ENCODE results near the gene FHIT.

- no peak for TF ChIP-seq USF2 (IDR thresholded peaks at IDR 0.05; ENCODE audit: borderline replicate concordance, low read depth, low read length)
- TF ChIP-seq MXI1 (IDR thresholded peaks at IDR 0.05; ENCODE audit: low read depth, low read length) = no peak
- no peak for TF ChIP-seq YY1 (IDR thresholded peaks at IDR 0.05; ENCODE audit: low read depth)
- TF ChIP-seq TAF1 (IDR thresholded peaks at IDR 0.05; ENCODE audit: borderline replicate concordance, low read depth, low read length) = no peak
- TF ChIP-seq FOXJ3 (CRISPR knock-in tag; IDR thresholded peaks at IDR 0.05) = no peak
- TF ChIP-seq, protein P1, sequence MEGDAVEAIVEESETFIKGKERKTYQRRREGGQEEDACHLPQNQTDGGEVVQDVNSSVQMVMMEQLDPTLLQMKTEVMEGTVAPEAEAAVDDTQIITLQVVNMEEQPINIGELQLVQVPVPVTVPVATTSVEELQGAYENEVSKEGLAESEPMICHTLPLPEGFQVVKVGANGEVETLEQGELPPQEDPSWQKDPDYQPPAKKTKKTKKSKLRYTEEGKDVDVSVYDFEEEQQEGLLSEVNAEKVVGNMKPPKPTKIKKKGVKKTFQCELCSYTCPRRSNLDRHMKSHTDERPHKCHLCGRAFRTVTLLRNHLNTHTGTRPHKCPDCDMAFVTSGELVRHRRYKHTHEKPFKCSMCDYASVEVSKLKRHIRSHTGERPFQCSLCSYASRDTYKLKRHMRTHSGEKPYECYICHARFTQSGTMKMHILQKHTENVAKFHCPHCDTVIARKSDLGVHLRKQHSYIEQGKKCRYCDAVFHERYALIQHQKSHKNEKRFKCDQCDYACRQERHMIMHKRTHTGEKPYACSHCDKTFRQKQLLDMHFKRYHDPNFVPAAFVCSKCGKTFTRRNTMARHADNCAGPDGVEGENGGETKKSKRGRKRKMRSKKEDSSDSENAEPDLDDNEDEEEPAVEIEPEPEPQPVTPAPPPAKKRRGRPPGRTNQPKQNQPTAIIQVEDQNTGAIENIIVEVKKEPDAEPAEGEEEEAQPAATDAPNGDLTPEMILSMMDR (IDR thresholded peaks at IDR 0.05) = no peak
- no peak for TF ChIP-seq EZH2phosphoT487 (IDR thresholded peaks at IDR 0.05; ENCODE audit: borderline replicate concordance, low read depth)
- no peak for TF ChIP-seq GABPA (IDR thresholded peaks at IDR 0.05; ENCODE audit: low read depth)
- TF ChIP-seq POLR2AphosphoS5 (IDR thresholded peaks at IDR 0.05; ENCODE audit: low read depth, low read length) = no peak
- TF ChIP-seq EP300 (IDR thresholded peaks at IDR 0.05; ENCODE audit: borderline replicate concordance in 1 of 2, low read depth in 1 of 2, low read length in 1 of 2) = no peak
- no peak for TF ChIP-seq RXRA (IDR thresholded peaks at IDR 0.05; ENCODE audit: borderline replicate concordance, low read depth)
- no peak for TF ChIP-seq REST (IDR thresholded peaks at IDR 0.05; ENCODE audit: low read depth, low read length)
- TF ChIP-seq RAD21 (IDR thresholded peaks at IDR 0.05; ENCODE audit: low read length) = no peak
- TF ChIP-seq JUND (IDR thresholded peaks at IDR 0.05) = no peak
Measured at GRCh38 chr3:60979461-60980341, 271.6 kb downstream of the FHIT start.
